ENCODE results near the gene RALGPS1. TPM values are rescaled to one million over a fixed set of nuclear protein-coding genes. Genes with fewer than 3 reads are reported as not detected.

The RALGPS1 gene
- polyA plus RNA-seq, 2 donors, result 3.8 to 6.4 TPM

DNA sequence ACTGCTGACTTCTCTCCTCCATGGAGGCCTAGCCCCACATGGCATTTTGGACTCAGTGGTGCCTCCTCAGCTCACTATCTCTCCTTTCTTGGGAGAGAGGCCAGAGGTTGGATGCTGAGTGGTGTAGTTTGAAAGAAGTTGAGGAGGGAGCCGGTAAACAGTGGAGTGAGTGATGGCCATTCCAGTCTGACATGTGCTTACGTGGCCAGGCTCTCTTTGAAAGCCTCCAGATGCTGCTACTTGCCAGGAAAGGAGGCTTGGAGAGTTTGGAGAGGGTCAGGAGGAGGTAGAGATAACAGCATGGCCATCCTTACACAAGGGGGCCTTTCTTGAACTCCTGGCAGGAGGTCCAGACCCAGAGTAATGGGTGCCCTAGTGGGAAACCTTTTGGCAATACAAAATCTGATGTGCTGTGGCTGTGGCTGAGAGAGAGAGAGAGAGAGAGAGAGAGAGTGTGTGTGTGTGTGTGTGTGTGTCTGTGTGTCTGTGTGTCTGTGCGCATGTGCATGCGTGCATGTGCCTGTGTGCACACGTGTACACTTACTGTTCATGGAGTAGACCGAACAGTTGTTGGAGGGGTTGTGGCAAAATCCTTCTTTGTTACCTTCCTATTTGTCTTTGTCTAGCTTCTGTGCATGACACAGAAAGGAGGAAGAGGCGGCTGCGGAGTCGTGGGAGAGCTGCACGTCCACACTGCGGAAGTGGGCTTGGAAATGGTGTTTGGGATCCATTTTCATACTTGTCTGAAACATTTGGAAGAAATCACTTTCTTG is 37.8 kb downstream of the RALGPS1 start:
- Histone ChIP-seq H3K36me3 (ENCODE audit: control insufficient read depth in 2 of 2, insufficient read depth in 2 of 2, low read length in 1 of 2) (no peaks in the 10 kb centered on the region), H3K9me3 (ENCODE audit: control insufficient read depth in 2 of 2, insufficient read depth in 1 of 2, low read depth in 1 of 2, low read length in 1 of 2) (no peaks in the 10 kb centered on the region), H3K4me3 (ENCODE audit: low read depth in 1 of 2, low read length in 2 of 2) (no peak overlapping the region), H3K27ac (ENCODE audit: low read depth in 2 of 2, low read length in 1 of 2) (peak overlapping the region in 1 of 2 donors; percentile 20), H3K27me3 (ENCODE audit: control insufficient read depth in 1 of 2, insufficient read depth in 2 of 2, low read length in 2 of 2) (no peaks in the 10 kb centered on the region), H3K4me1 (ENCODE audit: control insufficient read depth in 2 of 2, insufficient read depth in 2 of 2, low read length in 1 of 2) (peaks cover 5% of the 10 kb centered on the region in 2 donors)
- 66 to 77% methylated on average over 11 of the region's 11 CpGs for WGBS, 2 donors

DNA sequence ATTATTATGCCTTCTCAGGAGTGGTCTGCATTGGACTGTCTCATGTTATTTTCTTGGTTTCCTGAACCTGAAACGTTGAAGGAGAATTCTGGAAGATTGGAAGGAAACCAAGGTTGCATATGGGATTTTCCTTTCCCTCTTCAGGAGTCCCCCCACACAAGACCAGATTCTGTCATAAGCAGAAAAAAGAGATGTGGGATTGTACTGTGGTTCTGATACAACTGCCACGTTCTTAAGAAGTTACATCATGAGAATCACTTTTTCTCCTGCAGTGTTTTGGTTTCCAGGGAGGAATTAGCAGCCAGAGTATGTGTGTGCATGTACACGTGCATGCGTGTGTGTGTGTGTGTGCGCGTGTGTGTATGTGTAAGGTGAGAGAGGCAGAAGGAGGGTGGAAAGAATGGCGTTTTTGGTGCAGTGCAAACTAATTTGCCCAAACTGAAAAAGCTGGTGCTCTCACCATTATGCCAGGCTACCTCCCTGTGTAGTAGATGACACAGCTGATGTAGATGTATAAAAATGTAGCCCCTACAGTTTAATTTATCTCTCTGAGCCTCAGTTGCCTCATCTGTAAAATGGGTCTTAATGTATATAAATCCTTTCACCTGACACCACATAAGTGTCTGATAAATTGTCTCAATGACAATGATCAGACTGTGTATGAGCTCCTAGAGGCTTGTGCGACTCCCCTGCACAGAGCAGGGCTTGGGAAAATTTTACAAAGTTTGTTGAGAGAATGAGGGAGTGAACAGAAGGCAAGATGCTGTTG is 38.6 kb downstream of the RALGPS1 start:
- Histone ChIP-seq H3K27ac (ENCODE audit: low read depth in 2 of 2, low read length in 1 of 2) (no peak overlapping the region), H3K27me3 (ENCODE audit: control insufficient read depth in 1 of 2, insufficient read depth in 2 of 2, low read length in 2 of 2) (no peaks in the 10 kb centered on the region), H3K4me1 (ENCODE audit: control insufficient read depth in 2 of 2, insufficient read depth in 2 of 2, low read length in 1 of 2) (peaks cover 5% of the 10 kb centered on the region in 2 donors), H3K36me3 (ENCODE audit: control insufficient read depth in 2 of 2, insufficient read depth in 2 of 2, low read length in 1 of 2) (no peaks in the 10 kb centered on the region), H3K4me3 (ENCODE audit: low read depth in 1 of 2, low read length in 2 of 2) (no peak overlapping the region), H3K9me3 (ENCODE audit: control insufficient read depth in 2 of 2, insufficient read depth in 1 of 2, low read depth in 1 of 2, low read length in 1 of 2) (no peaks in the 10 kb centered on the region)
- 69 to 75% methylated on average over 8 of the region's 8 CpGs for WGBS, 2 donors

DNA sequence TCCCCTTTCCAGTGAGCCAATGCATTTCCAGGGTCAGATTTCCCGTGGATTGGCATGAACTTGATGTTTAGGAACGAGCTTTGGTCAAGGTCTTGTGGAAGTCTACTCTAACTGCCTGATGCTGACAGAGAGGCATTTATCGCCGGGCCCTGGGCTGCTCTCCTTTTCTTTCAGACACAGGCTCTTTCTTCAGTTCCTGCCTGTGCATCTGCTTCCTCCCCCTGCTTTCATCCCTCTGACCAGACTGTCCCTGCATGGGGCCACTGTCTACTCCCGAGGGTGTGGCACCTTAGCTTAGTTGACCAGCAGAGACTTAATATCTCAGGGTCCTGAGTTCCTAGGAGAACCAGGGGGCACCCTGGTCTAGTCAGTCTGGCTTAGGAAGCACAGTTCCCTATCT is 41.2 kb downstream of the RALGPS1 start:
- H3K4me1 ChIP-seq (ENCODE audit: control insufficient read depth in 2 of 2, insufficient read depth in 2 of 2, low read length in 1 of 2), result peaks cover 5% of the 10 kb centered on the region in 2 donors
- H3K27ac ChIP-seq (ENCODE audit: low read depth in 2 of 2, low read length in 1 of 2), result peak overlapping the region in 1 of 2 donors; percentile 33
- H3K36me3 ChIP-seq (ENCODE audit: control insufficient read depth in 2 of 2, insufficient read depth in 2 of 2, low read length in 1 of 2), result no peaks in the 10 kb centered on the region
- H3K4me3 ChIP-seq (ENCODE audit: low read depth in 1 of 2, low read length in 2 of 2), result no peak overlapping the region
- no peaks in the 10 kb centered on the region for H3K9me3 ChIP-seq (ENCODE audit: control insufficient read depth in 2 of 2, insufficient read depth in 1 of 2, low read depth in 1 of 2, low read length in 1 of 2)
- 87 to 92% methylated on average over 5 of the region's 5 CpGs for WGBS, 2 donors
- H3K27me3 ChIP-seq (ENCODE audit: control insufficient read depth in 1 of 2, insufficient read depth in 2 of 2, low read length in 2 of 2), result no peaks in the 10 kb centered on the region

DNA sequence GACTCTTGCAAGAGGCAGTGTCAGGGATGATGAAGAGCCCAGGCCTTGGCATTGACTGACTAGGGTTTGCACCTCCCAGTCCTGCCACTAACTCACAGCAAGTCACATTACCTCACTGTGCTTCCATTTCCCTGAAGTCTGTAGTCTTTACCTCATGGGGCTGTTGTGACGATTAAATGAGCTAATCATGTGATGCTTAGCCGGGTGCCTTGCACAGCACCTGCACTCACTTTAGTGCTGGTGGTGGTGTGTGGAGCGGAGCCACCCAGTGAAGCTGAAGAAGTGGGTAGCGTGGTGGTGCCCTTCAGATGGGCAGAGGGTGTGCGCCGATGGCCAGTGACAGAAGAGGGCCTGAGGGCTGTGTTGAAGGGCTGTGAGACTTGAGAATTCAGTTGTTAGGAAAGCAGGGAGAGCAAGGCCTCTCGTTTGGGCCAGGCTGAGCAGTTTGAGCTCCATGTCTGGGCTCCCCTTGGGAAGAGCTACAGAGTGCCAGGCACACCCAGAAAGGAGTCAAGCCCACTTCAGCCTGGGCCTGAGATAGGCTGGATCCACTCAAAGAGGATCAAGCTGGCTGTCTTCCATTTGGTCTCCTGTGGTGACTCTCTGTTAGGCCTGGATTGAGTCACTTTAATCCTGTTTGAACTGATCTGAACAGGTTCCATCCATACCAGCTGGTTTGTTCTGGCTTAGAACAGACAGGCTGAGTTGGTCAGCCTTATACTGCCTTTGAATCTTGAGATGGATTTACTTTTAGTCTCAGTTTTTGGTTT is 42.5 kb downstream of the RALGPS1 start:
- Histone ChIP-seq H3K4me1 (ENCODE audit: control insufficient read depth in 2 of 2, insufficient read depth in 2 of 2, low read length in 1 of 2) (peaks cover 4 to 5% of the 10 kb centered on the region in 2 donors), H3K27ac (ENCODE audit: low read depth in 2 of 2, low read length in 1 of 2) (peak overlapping the region; percentile 77 to 98), H3K9me3 (ENCODE audit: control insufficient read depth in 2 of 2, insufficient read depth in 1 of 2, low read depth in 1 of 2, low read length in 1 of 2) (no peaks in the 10 kb centered on the region), H3K4me3 (ENCODE audit: low read depth in 1 of 2, low read length in 2 of 2) (no peak overlapping the region), H3K36me3 (ENCODE audit: control insufficient read depth in 2 of 2, insufficient read depth in 2 of 2, low read length in 1 of 2) (no peaks in the 10 kb centered on the region), H3K27me3 (ENCODE audit: control insufficient read depth in 1 of 2, insufficient read depth in 2 of 2, low read length in 2 of 2) (no peaks in the 10 kb centered on the region)
- 74 to 82% methylated on average over 7 of the region's 7 CpGs for WGBS, 2 donors

DNA sequence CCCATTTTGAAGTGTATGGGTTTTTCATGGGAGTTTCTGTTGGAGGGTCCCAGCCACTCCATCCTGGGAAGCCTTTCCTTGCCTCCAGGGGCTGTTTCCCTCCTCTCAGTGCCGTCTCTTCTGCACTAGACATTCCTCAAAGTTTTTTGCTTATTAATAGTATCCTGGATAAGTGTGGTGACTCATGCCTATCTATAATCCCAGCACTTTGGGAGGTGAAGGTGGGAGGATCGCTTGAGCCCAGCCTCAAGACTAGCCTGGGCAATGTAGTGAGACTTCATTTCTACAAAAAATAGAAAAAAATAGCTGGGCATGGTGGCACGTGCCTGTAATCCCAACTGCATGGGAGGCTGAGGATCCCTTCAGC is 43.1 kb downstream of the RALGPS1 start:
- H3K4me1 ChIP-seq (ENCODE audit: control insufficient read depth in 2 of 2, insufficient read depth in 2 of 2, low read length in 1 of 2), result peaks cover 0 to 5% of the 10 kb centered on the region in 2 donors
- H3K36me3 ChIP-seq (ENCODE audit: control insufficient read depth in 2 of 2, insufficient read depth in 2 of 2, low read length in 1 of 2), result no peaks in the 10 kb centered on the region
- no peak overlapping the region for H3K4me3 ChIP-seq (ENCODE audit: low read depth in 1 of 2, low read length in 2 of 2)
- no peaks in the 10 kb centered on the region for H3K9me3 ChIP-seq (ENCODE audit: control insufficient read depth in 2 of 2, insufficient read depth in 1 of 2, low read depth in 1 of 2, low read length in 1 of 2)
- H3K27ac ChIP-seq (ENCODE audit: low read depth in 2 of 2, low read length in 1 of 2), result peak overlapping the region; percentile 77 to 98
- WGBS, 2 donors, result 43 to 60% methylated on average over 3 of the region's 3 CpGs
- no peaks in the 10 kb centered on the region for H3K27me3 ChIP-seq (ENCODE audit: control insufficient read depth in 1 of 2, insufficient read depth in 2 of 2, low read length in 2 of 2)

DNA sequence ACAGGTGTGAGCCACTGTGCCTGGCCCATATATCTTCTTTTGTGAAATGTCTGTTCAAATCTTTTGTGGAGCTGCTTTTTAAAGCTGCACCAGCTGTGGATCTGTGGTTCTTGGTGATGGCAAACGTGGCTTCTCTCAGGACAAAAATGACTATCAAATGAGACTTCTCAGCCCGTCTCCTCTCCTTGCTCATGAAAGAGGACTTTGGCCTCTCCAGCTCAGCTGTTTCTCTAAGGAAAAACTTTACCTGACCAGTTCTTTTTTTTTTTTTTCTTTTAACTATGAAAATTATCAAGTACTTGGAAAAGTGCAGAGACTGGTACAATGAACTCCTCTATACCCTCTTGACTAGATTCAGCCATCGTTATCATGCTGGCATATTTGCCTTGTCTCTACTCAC is 44.8 kb downstream of the RALGPS1 start:
- Histone ChIP-seq H3K4me1 (ENCODE audit: control insufficient read depth in 2 of 2, insufficient read depth in 2 of 2, low read length in 1 of 2) (peaks cover 0 to 5% of the 10 kb centered on the region in 2 donors), H3K36me3 (ENCODE audit: control insufficient read depth in 2 of 2, insufficient read depth in 2 of 2, low read length in 1 of 2) (no peaks in the 10 kb centered on the region), H3K9me3 (ENCODE audit: control insufficient read depth in 2 of 2, insufficient read depth in 1 of 2, low read depth in 1 of 2, low read length in 1 of 2) (no peaks in the 10 kb centered on the region), H3K4me3 (ENCODE audit: low read depth in 1 of 2, low read length in 2 of 2) (no peak overlapping the region), H3K27me3 (ENCODE audit: control insufficient read depth in 1 of 2, insufficient read depth in 2 of 2, low read length in 2 of 2) (no peaks in the 10 kb centered on the region), H3K27ac (ENCODE audit: low read depth in 2 of 2, low read length in 1 of 2) (no peak overlapping the region)
- 67 to 93% methylated on average over 3 of the region's 3 CpGs for WGBS, 2 donors

DNA sequence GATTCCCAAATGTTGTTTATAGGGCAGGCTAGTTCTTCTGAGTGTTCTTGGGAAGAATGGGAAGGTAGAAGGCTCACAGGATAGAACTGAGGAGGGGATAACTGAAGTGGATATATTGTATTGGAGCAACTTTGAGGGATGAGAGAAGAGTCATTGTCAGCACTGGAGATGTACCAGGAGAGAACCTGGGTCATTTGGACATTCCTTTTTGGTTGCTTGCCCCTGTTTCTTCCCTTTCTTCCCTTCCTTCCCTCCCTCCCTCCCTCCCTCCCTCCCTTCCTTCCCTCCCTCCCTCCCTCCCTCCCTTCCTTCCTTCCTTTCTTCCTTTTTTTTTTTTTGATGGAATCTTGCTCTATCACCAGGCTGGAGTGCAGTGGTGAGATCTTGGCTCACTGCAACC is 45.3 kb downstream of the RALGPS1 start:
- H3K36me3 ChIP-seq (ENCODE audit: control insufficient read depth in 2 of 2, insufficient read depth in 2 of 2, low read length in 1 of 2), result no peaks in the 10 kb centered on the region
- H3K4me1 ChIP-seq (ENCODE audit: control insufficient read depth in 2 of 2, insufficient read depth in 2 of 2, low read length in 1 of 2), result peaks cover 0 to 5% of the 10 kb centered on the region in 2 donors
- H3K27me3 ChIP-seq (ENCODE audit: control insufficient read depth in 1 of 2, insufficient read depth in 2 of 2, low read length in 2 of 2), result no peaks in the 10 kb centered on the region
- no peak overlapping the region for H3K27ac ChIP-seq (ENCODE audit: low read depth in 2 of 2, low read length in 1 of 2)
- no peak overlapping the region for H3K4me3 ChIP-seq (ENCODE audit: low read depth in 1 of 2, low read length in 2 of 2)
- H3K9me3 ChIP-seq (ENCODE audit: control insufficient read depth in 2 of 2, insufficient read depth in 1 of 2, low read depth in 1 of 2, low read length in 1 of 2), result no peaks in the 10 kb centered on the region

DNA sequence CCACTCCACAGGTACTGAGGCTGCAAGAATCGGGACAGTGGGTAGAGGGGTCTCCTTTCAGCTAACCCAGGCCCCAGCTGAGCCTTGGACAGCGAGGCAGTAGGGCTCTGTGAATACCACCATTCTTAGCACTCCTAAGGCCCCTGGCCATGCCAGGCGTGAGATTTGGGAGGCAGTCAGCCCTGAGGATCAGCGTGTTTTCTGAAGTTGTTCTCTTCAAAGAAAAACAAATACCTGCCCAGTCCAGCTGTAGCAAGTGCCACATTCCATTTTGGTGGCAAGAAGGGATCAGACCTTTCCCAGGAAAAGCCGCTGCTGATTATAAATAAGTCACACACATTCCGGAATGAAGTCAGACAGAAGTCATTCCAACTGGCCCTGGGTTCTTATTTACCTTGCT is 47.8 kb downstream of the RALGPS1 start:
- WGBS, 2 donors, result 89 to 92% methylated on average over 6 of the region's 6 CpGs

DNA sequence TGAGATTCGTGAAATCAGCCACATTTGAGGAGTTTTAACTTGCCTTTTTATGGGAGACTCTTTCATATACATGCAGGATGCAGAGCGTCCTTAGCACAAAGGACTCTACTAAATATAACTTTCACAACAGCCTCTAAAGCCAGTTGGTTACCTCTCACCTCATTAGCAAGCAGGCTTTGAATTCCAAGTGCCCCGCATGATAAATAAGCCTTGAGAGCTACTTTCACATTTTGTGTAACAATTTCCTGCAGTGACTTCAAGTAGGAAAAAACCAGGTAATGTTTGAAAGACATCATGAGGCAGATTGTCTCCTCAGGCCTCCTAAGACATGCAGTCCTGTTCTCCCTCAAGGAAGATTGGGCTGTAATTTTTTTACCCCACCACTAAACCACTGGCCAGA is 50.5 kb downstream of the RALGPS1 start:
- Histone ChIP-seq H3K36me3 (ENCODE audit: control insufficient read depth in 2 of 2, insufficient read depth in 2 of 2, low read length in 1 of 2) (peaks cover 0 to 3% of the 10 kb centered on the region in 2 donors), H3K9me3 (ENCODE audit: control insufficient read depth in 2 of 2, insufficient read depth in 1 of 2, low read depth in 1 of 2, low read length in 1 of 2) (no peaks in the 10 kb centered on the region), H3K4me3 (ENCODE audit: low read depth in 1 of 2, low read length in 2 of 2) (no peak overlapping the region), H3K27ac (ENCODE audit: low read depth in 2 of 2, low read length in 1 of 2) (no peak overlapping the region), H3K27me3 (ENCODE audit: control insufficient read depth in 1 of 2, insufficient read depth in 2 of 2, low read length in 2 of 2) (no peaks in the 10 kb centered on the region), H3K4me1 (ENCODE audit: control insufficient read depth in 2 of 2, insufficient read depth in 2 of 2, low read length in 1 of 2) (no peaks in the 10 kb centered on the region)
- WGBS, 2 donors, result 86 to 89% methylated on average over 3 of the region's 3 CpGs

More for the DNA sequence above, 47.8 kb downstream of the RALGPS1 start:
- Histone ChIP-seq H3K36me3 (ENCODE audit: control insufficient read depth in 2 of 2, insufficient read depth in 2 of 2, low read length in 1 of 2) (peaks cover 0 to 3% of the 10 kb centered on the region in 2 donors), H3K4me3 (ENCODE audit: low read depth in 1 of 2, low read length in 2 of 2) (no peak overlapping the region), H3K27ac (ENCODE audit: low read depth in 2 of 2, low read length in 1 of 2) (no peak overlapping the region), H3K4me1 (ENCODE audit: control insufficient read depth in 2 of 2, insufficient read depth in 2 of 2, low read length in 1 of 2) (no peaks in the 10 kb centered on the region), H3K9me3 (ENCODE audit: control insufficient read depth in 2 of 2, insufficient read depth in 1 of 2, low read depth in 1 of 2, low read length in 1 of 2) (no peaks in the 10 kb centered on the region), H3K27me3 (ENCODE audit: control insufficient read depth in 1 of 2, insufficient read depth in 2 of 2, low read length in 2 of 2) (no peaks in the 10 kb centered on the region)
